GM21423 (cell line): ENCODE measurements around the gene NPSR1.
"Not testable (repeated sequence)": the region's sequence is repeated elsewhere in the genome, so short reads cannot be mapped to it uniquely, and the experiment has no call there.

Experiments
- ATAC-seq: cut with Tn5 transposase; IDR thresholded peaks from one replicate; pipeline ENCODE4 v1.9.1; 2021; ENCODE audit warnings: mild to moderate bottlenecking, moderate library complexity; ENCODE audit not compliant: unreplicated experiment

NPSR1 gene

DNA sequence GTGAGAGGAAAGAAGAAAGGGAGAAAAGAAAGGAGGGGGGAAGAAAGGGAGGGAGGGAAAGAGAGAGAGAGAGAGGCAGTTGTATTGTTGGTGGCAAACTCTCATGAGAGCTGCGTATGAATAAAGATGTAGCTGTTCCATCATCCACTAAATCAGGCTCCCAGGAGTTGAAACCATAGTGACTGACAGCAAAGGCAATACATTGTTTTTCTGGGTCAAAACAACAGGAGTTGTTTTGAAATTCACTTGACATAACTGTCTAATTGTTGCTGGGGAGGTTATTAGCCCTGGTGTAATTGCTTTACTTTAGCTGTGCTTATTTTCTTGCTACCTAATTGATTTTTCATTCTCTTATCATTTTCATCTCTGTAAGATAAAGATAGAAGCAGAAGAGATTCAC lies 173.4 kb downstream of the NPSR1 start:
- ATAC-seq = no peak

DNA sequence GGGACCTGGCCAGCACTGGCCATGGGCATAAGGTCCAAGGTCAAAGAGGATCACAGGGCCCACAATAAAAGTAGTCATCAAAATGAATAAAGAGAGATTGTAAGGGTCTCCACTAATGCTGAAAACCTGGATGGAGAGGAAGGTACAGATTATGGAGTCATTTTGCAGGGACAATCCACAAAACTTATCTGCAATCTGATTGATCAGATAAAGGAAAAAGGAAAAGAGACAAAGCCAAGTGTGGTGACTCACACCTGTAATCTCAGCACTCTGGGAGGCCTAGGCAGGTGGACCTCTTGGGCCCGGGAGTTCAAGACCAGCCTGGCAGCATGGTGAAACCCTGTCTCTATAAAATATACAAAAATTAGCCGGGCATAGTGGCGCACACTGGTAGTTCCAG lies 174.0 kb downstream of the NPSR1 start:
- no peak for ATAC-seq

DNA sequence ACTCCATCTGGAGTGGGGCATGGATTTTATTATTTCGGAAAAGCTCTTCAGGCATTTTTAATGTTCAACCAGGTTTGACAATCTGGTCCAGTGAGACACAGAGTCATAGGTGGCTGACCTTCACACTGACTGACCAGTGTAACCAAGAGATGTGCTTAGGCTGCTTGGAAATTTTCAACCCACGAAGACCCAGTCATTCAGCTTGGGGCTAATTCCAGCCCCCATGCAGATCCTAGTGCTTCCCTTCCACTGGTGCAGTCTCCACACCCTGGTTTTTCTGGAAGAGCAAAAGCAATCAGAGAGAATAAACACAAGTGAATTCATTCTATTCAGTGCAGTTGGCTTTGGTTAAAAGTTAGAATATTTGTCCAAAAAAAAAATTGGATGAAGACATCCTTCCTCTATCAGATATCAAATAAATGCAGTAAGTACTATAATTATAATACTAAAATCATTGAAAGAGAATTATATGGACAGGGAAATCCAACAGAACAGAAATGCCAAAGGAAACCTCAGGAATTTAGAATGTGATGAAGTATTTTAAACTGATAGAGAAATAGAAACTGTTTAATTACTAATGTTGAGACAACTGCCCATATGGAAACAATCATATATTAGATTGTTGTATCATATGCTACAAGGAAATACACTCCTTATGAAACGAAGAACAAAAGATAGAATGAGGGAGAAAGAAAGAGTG lies 178.0 kb downstream of the NPSR1 start:
- ATAC-seq = no peak

DNA sequence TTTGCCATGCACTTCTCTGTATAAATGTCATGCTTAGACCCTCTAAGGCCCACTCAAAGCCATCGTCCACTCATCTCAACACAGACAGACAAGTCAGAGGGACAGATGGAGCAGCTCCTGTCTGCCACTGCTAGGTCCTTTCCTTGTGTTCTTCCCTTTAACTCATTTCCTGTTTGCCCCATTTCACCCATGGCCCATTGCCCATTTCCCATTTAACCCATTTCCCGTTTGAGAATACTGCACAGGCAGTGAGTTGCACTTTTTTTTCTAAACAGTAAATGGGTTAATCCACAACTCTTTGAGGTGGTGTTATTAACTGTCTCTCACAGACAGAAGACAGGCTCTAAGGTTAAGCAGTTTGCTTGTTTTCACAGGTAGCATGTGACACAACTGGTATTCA lies 179.3 kb downstream of the NPSR1 start:
- ATAC-seq = no peak

DNA sequence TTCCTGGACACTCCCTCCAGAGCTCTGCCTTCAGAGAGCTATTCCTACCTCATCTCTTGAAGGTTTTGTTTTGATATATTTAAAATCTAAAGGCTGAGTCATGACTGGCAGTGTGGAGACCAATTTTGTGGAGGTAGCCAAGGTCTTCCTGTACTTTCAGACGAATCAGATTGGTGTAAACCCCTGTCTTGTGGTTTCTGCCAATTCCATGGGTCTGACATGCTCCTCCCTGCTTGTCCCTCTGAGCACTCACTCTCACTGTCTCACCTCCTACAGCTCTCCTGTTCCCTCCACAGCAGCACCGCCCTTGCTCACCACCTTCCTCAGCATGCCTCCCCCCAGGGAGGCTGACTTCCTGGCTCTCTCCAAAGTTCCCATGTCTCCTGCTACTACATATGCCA lies 179.8 kb downstream of the NPSR1 start:
- no peak for ATAC-seq

DNA sequence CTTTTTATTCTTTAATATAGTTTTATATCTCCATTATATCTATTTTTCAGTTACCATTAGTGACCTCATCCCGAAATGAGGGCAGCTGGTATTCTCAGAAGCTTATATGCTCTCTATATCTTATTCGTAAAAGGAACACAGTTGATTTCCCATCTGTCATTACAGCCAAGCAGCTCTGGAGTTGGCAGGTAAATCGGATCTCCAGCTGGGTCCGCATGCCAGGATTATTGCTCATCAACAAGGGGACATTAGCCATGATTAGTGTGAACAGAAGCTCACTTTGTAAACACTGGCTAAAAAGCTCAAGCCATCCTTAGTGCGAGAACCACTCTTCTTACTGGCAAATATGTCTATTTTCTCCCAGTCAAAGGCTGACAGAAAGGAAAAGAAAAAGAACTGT lies 180.3 kb downstream of the NPSR1 start:
- no peak for ATAC-seq

DNA sequence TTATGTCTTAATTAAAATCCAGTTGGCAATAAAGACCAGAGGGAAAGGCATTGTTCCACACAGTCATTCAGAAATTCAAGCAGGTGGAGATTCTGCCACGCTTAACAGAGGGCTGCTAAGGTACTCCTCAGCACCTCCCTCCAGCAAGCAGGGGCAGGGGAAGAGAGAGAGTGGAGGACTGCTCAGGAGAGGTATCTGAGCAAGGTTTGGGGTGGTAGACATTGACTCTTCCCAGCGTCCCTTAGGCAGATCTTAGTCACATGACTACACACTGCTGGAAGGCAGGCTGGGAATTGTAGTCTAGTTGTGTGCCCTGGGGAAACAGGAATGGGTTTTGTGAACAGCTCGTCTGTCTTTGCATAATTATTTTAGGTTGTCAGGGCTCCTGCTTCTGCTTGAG lies 181.6 kb downstream of the NPSR1 start:
- ATAC-seq = no peak

DNA sequence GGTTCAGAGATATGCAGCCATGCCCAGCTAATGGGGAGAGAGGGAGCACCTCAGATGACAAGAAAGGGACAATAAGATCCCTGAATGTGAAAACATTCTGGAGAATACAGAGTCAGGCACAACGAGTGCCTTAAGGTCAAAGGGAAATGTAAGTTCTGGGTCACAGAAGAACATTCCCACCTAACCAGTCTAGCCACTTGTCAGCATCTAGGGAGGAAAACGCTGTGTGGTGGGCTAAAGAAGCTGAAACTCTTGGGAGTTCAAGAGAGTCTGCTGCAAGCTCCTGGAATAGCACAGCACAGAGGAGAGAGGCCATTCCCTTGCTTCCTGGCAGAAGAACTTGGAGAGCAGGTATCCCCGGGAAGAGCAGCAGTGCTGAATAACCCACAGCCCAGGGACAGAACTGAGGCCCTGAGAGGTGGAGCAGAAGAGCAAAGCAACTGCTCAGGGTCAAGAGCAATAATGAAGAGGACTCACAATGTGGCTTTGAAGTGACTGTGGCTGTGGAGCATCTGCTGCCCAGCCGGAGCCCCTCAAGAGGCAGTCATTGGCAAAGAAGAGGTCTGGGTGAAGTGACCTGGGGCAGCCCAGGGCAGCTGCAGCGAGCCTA lies 182.3 kb downstream of the NPSR1 start:
- ATAC-seq = no peak

DNA sequence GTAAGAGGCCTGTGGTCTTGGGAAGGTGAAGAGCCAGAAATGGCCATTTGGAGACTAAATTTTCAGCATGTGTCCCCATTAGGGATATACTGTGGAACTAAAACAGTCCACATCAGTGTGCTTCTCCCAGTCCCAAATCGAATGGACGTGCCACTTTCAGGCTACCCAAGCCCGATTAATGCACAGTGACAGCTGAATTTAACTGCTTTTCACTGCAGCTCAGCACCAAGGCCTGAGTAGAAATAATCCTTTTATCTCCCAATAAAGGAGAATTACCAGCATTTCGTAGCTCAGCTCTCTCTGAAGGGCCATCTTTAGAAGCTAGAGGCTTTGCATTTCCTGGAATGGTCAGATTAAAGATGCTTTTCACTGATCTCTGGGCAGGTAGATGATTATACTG lies 183.3 kb downstream of the NPSR1 start:
- no peak for ATAC-seq

DNA sequence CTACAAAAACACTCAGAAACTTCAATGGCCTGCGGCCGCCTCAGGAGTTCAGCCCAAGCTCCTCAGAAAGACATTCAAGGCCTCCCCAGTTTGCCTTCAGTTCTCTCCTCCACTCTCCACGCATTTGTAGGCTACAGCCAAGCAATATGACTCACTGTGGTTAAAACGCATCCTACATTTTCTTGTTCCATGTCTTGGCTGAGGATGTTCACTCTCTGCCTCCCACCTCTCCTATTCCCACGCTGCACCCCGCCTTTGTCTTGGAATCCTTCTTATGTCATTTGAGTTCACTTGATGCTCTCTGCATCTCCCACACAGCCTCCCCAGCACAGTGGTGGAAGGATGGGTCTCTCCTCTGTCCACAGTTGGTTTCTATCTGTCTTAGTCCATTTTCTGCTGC lies 184.8 kb downstream of the NPSR1 start:
- no peak for ATAC-seq

DNA sequence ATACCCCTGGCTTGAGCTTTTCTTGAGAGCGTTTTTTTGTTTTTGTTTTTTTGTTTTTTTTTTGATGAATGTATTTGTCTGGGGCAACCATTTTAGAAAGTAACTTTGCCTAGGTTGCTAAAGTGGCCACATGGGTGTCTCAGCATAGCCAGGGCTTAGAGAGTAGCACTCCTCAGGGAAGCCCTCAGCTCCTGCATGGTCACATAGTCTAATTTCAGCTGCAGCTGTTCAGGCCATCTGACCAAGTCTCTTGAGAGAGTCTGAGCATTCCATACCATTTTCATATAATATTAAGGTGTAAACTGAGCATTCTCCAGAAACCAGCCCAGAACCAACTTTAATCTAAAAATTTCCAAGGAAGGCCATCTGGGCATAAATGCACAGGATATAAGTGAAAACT lies 186.4 kb downstream of the NPSR1 start:
- no peak for ATAC-seq

DNA sequence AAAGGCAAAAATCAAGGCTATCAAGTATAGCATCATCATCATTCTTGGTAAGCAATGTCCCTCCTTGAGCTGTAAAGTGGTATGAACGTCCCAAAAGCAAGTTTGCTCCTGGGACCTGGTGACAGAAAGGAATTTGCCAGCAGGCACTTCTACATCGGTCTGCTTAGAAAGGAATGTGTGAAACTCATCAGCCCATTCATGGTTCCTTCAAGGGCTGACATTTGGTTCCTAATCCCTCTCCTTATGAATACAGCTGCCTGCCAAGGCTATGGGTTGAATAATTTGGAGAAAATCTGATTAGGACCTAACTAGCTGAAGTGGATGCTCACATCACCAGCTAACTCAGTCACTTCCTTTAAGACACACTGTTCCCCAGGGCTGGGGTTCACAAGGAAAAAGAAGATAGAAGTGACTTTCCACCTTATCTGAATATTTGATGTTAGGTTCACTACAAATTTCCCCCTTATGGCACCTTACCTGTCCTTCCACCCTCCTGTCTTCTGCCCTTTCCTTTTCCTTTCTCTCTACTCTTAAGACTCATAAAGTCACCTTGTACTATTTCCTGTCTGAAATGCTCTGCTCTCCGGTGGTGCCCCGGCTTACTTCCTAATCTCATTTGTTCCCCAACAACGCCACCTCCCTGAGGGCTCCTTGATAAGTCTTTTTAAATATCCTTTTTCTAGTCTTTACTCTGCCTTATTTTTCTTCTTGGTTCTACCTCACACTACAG lies 187.1 kb downstream of the NPSR1 start:
- ATAC-seq = no peak

DNA sequence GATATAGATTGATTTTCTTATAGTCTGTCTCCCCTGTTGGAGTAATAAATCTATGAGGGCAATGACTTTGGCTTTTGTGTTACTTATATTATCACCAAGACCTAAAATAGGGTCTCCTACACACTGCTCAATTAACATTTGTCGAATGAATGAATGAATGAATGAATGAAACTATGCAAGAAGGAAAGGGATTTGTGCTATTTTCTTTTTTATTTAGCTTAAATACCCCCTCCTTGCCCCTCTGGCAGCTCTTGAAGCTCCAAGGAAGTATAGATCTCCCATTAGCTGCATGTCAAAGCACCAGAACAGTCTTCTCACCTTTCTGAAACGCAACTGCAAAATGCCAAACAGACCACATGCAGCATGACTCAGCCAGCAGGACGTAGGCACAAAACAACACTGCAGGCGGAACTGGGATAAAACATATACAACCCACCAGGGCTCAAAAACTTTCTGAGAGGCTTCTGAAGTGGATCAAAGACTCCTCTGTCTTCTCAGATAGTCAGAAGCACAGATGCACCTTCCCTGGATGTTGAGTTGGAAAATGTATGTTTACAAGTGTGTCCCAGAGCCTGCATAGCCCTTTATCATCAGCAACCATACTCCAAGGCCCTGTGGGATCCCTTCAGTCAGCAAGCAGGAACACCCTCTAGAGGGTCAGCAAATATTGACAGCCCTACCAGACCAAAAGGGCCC lies 187.8 kb downstream of the NPSR1 start:
- no peak for ATAC-seq

DNA sequence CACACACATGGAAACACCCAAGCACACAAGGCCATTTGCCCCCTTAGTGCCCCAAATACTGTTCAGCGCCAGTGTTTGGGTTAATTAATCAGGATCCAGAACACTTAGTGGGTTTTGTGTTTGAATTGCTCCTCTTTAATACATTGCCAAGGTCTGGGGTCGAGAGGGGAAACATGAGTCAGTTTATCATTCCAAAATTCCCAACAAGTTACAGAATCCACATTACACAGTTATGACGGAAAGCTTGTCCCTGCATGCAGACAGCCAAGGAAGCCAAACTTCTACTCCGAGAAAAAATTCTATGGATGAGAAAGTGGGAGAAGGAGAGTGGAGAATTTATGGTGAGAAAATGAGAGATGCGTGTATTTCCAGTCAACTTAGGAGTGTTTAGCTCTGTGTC lies 189.0 kb downstream of the NPSR1 start:
- ATAC-seq = no peak

DNA sequence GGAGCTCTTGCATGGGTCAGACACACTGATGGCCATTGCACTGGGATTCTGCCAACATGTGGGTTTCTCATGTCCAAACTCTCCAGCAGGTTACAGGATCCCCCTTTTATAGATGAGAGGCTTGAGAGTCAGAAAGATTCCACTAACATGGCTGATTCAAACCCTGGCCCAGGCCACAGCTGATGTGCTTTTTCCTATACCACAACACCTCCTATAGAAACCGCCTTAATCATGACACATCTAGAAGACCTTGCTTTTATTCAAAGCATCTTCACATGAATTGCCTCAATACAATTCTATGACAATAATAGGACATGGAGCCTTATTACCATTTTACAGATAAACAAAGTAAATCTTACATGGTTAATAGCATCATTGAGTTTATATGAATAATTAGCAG lies 190.7 kb downstream of the NPSR1 start:
- ATAC-seq = no peak

DNA sequence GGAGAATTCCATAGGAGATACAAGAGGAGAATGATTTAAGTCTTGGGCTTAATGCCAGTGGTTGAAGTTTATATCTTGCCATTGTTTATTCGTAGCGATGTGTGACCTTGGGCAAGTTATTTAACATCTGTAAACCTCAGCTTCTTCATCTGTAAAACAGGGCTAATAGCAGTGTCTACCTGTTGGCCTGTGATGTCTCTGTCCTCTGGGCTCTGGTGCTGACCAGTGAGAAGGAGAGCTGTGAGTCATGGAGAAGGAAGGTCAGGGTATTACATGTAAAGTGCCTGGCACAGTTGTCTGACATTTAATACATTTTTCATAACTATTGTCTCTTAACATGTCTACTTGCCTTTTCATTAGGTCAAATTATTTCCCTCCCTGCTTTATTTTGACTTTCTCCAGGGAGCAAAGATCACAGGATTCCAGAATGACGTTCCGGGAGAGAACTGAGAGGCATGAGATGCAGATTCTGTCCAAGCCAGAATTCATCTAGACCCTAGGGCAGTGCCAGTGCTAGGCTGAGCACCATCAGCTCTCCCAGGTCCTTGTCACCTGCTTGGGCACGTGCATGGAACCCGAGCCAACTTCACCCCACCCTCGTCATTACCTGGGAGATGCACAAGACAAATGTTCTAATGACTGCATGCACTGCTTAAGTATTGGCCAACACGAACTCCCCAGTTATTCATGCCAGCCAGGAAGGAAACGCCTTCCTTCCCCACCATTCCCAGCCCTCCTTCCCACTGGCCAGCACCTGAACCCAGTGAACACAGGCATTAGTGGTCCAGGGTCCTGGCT lies 191.3 kb downstream of the NPSR1 start:
- no peak for ATAC-seq

DNA sequence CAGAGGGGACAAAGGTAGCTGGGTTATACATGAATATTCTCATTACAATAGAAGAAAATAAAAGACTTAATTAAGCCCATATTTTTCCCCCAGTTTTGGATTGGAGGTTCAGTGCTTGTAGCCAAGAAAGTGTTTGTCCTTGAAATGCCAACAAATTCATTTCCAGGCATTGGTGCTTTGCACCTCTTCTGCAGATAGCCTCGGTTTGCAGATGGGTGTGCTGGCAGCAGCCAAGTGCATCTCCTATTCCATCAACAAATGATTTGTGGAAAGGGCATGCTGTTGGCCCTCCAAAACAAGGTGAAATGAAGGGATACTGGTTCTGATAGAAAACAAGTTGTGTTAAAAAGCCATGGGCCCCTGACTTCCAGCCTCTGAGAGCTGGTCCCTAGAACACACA lies 192.0 kb downstream of the NPSR1 start:
- ATAC-seq = no peak

DNA sequence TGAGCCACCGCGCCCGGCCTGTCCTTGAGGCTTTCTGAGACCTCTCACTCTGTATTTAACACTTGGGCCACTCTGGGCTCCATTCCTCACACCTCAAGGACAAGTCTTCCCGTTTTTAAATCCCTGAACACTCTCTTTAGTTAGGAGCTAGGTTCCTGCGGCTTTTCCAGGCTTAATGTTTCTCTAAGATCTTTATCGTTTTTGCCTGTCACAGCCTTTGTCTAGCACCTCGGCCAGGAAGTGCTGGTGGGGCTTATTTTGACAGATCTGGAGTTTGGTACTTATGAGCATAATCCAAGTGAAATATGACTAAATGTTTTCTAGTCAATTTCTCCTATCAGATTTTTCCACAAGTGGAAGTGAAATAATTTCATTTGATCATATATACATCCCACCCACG lies 192.7 kb downstream of the NPSR1 start:
- ATAC-seq = no peak

DNA sequence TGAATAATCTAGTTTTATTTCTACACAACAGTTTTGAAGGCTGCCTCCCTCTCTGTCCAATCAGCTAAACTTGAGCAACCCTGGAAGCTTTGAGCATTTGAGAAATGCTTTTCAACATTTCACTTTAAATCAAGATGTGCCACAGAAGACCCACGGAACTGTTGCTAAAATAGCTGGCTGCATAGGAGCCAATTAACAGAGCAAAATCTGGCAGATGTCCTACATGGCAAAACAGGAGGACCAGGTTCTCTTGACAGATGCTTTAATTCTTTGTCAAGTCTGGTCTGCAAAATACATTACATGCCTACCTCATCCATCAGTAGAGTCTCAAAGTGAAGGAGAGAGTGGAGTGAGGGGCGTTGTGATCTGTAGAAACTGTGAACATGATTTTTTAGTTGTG lies 193.4 kb downstream of the NPSR1 start:
- no peak for ATAC-seq

DNA sequence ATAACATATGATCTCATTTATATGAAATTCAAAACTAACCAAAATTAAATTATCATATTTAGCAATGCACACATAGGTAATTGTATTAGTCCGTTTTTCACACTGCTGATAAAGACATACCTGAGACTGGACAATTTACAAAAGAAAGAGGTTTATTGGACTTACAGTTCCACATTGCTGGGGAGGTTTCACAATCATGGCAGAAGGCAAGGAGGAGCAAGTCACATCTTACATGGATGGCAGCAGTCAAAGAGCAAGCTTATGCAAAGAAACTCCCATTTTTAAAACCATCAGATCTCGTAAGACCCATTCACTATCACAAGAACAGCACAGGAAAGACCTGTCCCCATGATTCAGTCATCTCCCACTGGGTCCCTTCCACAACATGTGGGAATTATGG lies 200.4 kb downstream of the NPSR1 start:
- ATAC-seq = not testable (repeated sequence)

DNA sequence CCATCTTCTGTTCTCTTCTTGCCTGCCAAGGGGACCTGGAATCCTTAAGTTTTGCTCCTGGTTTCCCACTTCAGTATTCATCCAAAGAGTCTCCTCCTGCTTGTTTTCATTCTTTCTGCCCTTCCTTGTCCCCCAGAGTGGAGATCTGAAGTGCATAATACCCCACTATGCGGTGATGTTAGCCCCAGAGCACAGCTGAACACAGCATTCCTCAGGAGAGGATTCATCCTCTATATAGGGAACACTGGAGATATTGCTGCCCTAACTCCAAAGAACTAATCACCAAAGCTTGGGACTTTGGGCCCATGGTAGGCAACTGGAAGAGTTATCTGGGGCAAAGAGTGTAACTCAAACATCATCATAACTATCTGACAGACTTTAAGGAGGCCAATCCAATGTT lies 201.3 kb downstream of the NPSR1 start:
- not testable (repeated sequence) for ATAC-seq
